Measurements from ENCODE around the gene ITPRIP. TPM values are rescaled to one million over a fixed set of nuclear protein-coding genes. Genes with fewer than 3 reads are reported as not detected.

ITPRIP gene
- total RNA-seq, 6 experiments from 2014 or later, result 2.9 to 9.7 (median 7.7) TPM

DNA sequence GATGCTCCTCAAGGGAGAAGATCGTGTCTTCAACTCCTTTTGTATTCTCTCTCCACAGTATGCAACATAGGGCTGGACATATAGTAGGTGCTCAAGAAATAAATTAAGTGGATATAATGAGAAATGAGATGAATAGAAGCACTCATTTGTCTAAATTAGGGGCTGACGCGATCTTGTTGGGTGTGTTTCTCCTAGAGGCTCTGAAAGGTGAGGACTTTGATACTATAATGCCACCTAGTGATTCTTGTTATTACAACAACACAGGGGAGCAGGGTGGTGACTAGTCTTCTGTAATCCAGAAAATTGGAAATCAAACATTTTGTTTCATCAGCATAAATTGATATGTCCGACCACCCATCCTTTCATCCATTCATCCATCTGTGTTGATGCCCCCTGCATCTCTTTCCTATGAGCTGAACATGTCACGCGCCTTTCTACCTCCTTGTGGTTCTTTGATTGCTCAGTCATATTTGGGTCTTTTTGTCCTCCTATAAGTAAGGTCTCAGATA is 11.9 kb upstream of the ITPRIP start:
- Histone ChIP-seq H3K4me1 (peaks cover 0 to 15% (median 6%) of the 10 kb centered on the region in 4 donors), H3K27me3 (no peaks in the 10 kb centered on the region), H3K36me3 (no peaks in the 10 kb centered on the region), H3K9me3 (no peaks in the 10 kb centered on the region), H3K4me3 (peak overlapping the region in 1 of 3 donors; percentile 6), H3K27ac (peak overlapping the region; percentile 66 to 74 (median 67))
- ATAC-seq (peak; percentile 72 to 77 (median 74)), DNase-seq (no peak)
- peak; percentile 67 to 73 (median 70) for TF ChIP-seq CTCF (IDR thresholded peaks at IDR 0.05)
- TF ChIP-seq POLR2A (IDR thresholded peaks at IDR 0.05), result no peak
- 11% methylated on average over 6 of the region's 6 CpGs for WGBS (ENCODE audit: insufficient coverage, low coverage, low lambda C conversion rate, missing lambda C conversion rate)
- intact Hi-C loops (cut with DNase I), result no loop called here

DNA sequence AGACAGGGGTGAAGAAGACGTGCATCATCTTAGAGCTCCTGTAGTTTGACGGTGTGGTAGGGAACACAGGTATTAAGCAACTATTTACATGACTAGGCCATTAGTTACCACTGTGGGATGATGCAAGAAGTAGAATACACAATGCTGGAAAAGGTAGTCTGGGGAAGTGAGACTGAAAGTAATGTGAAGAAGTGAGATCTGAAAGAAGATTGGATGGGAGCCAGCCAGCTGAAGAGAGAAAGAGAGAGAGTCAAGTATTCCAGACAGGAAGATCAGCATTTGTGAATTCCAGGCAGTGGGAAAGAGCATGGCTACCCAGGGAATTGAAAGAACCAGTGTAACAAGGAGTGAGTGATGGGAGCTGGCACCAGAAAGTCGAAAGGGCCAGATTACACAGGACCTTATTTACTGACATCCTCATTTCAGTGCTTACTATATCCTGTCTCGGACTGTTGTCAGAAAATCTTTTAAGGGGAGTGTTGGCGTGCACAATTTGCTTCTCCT is 11.4 kb upstream of the ITPRIP start:
- H3K4me1 ChIP-seq, result peaks cover 0 to 15% (median 6%) of the 10 kb centered on the region in 4 donors
- no peak for DNase-seq
- intact Hi-C loops (cut with DNase I), result loop anchor here (5.0 kb wide), 1 partner anchor 42 kb away; no protein-coding TSS in a partner anchor
- peak; percentile 72 to 79 (median 77) for ATAC-seq
- no peaks in the 10 kb centered on the region for H3K9me3 ChIP-seq
- H3K36me3 ChIP-seq, result no peaks in the 10 kb centered on the region
- no peaks in the 10 kb centered on the region for H3K27me3 ChIP-seq
- peak overlapping the region; percentile 66 to 74 (median 67) for H3K27ac ChIP-seq
- no peak for TF ChIP-seq CTCF (IDR thresholded peaks at IDR 0.05)
- no peak for TF ChIP-seq POLR2A (IDR thresholded peaks at IDR 0.05)
- WGBS (ENCODE audit: insufficient coverage, low coverage, low lambda C conversion rate, missing lambda C conversion rate), result 6% methylated on average over 5 of the region's 5 CpGs
- peak overlapping the region in 1 of 3 donors; percentile 6 for H3K4me3 ChIP-seq

GRCh38 chr10:104348601-104349000 is 10.3 kb upstream of the ITPRIP start:
- Histone ChIP-seq H3K27me3 (no peaks in the 10 kb centered on the region), H3K4me1 (peaks cover 0 to 13% (median 6%) of the 10 kb centered on the region in 4 donors), H3K4me3 (no peak overlapping the region), H3K9me3 (no peaks in the 10 kb centered on the region), H3K36me3 (no peaks in the 10 kb centered on the region), H3K27ac (peak overlapping the region in 2 of 3 donors; percentile 66 to 74)
- no peak for TF ChIP-seq POLR2A (IDR thresholded peaks at IDR 0.05)
- 78% methylated on average over 2 of the region's 2 CpGs for WGBS (ENCODE audit: insufficient coverage, low coverage, low lambda C conversion rate, missing lambda C conversion rate)
- intact Hi-C loops (cut with DNase I), result loop anchor here (5.0 kb wide), 1 partner anchor 41 kb away; no protein-coding TSS in a partner anchor
- ATAC-seq (no peak), DNase-seq (no peak)

DNA sequence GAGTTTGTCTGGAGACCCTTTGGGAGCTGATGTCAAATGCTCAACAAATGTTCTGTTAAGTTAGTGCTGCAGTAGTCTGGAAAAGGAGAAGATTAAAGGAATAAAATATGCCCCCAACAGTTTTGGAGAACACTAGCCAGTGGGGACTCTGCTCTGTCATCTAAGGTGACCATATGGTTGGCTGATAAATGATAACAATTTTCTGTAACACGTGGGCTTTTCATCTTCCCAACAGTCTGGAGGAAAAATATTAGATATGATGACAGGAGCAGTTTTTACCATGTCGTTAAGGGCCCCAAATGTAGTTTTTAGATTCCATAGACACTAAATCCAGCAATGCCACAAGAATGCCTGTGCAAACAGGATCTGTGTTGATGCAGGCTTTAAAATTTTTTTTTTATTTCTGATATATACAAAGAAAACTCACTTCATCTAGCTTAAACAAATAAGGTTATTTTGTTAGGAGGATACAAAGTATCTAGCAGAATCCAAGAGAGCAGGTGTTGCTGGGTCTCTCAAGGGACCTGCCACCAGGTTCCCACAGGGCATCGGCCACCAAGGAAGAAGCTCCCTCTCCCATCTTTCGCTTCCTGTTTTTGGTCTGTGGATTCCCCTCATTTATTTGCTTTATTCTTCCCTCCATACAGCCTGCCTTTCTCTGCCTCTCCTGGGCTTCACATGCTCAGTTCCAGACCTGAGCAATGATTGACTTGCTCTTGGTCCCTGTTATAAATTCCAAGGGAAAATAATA is 9.2 kb upstream of the ITPRIP start:
- TF ChIP-seq CTCF (IDR thresholded peaks at IDR 0.05) (no peak), POLR2A (IDR thresholded peaks at IDR 0.05) (no peak)
- Histone ChIP-seq H3K36me3 (no peaks in the 10 kb centered on the region), H3K4me1 (peaks cover 0 to 13% (median 6%) of the 10 kb centered on the region in 4 donors), H3K27me3 (no peaks in the 10 kb centered on the region), H3K4me3 (no peak overlapping the region), H3K27ac (no peak overlapping the region), H3K9me3 (no peaks in the 10 kb centered on the region)
- intact Hi-C loops (cut with DNase I), result loop anchor here (5.0 kb wide), 1 partner anchor 40 kb away; no protein-coding TSS in a partner anchor
- ATAC-seq, result no peak
- 75% methylated on average over 4 of the region's 4 CpGs for WGBS (ENCODE audit: insufficient coverage, low coverage, low lambda C conversion rate, missing lambda C conversion rate)
- DNase-seq, result no peak

- no peak for TF ChIP-seq POLR2A (IDR thresholded peaks at IDR 0.05)
- TF ChIP-seq CTCF (IDR thresholded peaks at IDR 0.05), result no peak
- Histone ChIP-seq H3K27ac (no peak overlapping the region), H3K36me3 (no peaks in the 10 kb centered on the region), H3K4me1 (peaks cover 0 to 13% (median 6%) of the 10 kb centered on the region in 4 donors), H3K27me3 (no peaks in the 10 kb centered on the region), H3K9me3 (no peaks in the 10 kb centered on the region), H3K4me3 (no peak overlapping the region)
- ATAC-seq, result no peak
- intact Hi-C loops (cut with DNase I), result loop anchor here (5.0 kb wide), 1 partner anchor 39 kb away; no protein-coding TSS in a partner anchor
- DNase-seq, result no peak
- WGBS (ENCODE audit: insufficient coverage, low coverage, low lambda C conversion rate, missing lambda C conversion rate), result 63% methylated on average over 3 of the region's 4 CpGs
Observed at GRCh38 chr10:104345941-104346340, 7.7 kb upstream of the ITPRIP start.
